ENCODE data around the gene PRKCE.

Gene PRKCE

GRCh38 chr2:46230115-46230571 is 578.7 kb downstream of the PRKCE start:
- TF ChIP-seq JUND (IDR thresholded peaks at IDR 0.05; ENCODE audit: low read depth), result no peak
- DNase-seq (ENCODE audit: low read depth in 1 of 2, low spot score in 1 of 2), result peak in 1 of 2 experiments; percentile 57
- in situ Hi-C loops (cut with HindIII; ENCODE audit: low pct_unique_long_range_greater_than_20kb, low sequenced_read_pairs), result no loop called here

- no peak for TF ChIP-seq JUND (IDR thresholded peaks at IDR 0.05; ENCODE audit: low read depth)
- DNase-seq (ENCODE audit: low read depth in 1 of 2, low spot score in 1 of 2), result no peak
- in situ Hi-C loops (cut with HindIII; ENCODE audit: low pct_unique_long_range_greater_than_20kb, low sequenced_read_pairs), result no loop called here
Measured at GRCh38 chr2:46230677-46231425, 579.4 kb downstream of the PRKCE start.

GRCh38 chr2:46231721-46232120 is 580.2 kb downstream of the PRKCE start:
- DNase-seq (ENCODE audit: low read depth in 1 of 2, low spot score in 1 of 2), result no peak
- in situ Hi-C loops (cut with HindIII; ENCODE audit: low pct_unique_long_range_greater_than_20kb, low sequenced_read_pairs), result no loop called here
- TF ChIP-seq JUND (IDR thresholded peaks at IDR 0.05; ENCODE audit: low read depth), result no peak

- in situ Hi-C loops (cut with HindIII; ENCODE audit: low pct_unique_long_range_greater_than_20kb, low sequenced_read_pairs), result no loop called here
- no peak for DNase-seq (ENCODE audit: low read depth in 1 of 2, low spot score in 1 of 2)
- no peak for TF ChIP-seq JUND (IDR thresholded peaks at IDR 0.05; ENCODE audit: low read depth)
Measured at GRCh38 chr2:46232860-46233259, 581.4 kb downstream of the PRKCE start.

GRCh38 chr2:46236006-46236875 is 584.8 kb downstream of the PRKCE start:
- in situ Hi-C loops (cut with HindIII; ENCODE audit: low pct_unique_long_range_greater_than_20kb, low sequenced_read_pairs), result no loop called here
- DNase-seq (ENCODE audit: low read depth in 1 of 2, low spot score in 1 of 2), result no peak
- no peak for TF ChIP-seq JUND (IDR thresholded peaks at IDR 0.05; ENCODE audit: low read depth)

- no peak for DNase-seq (ENCODE audit: low read depth in 1 of 2, low spot score in 1 of 2)
- TF ChIP-seq JUND (IDR thresholded peaks at IDR 0.05; ENCODE audit: low read depth), result no peak
- in situ Hi-C loops (cut with HindIII; ENCODE audit: low pct_unique_long_range_greater_than_20kb, low sequenced_read_pairs), result no loop called here
Measured at GRCh38 chr2:46236876-46237859, 585.7 kb downstream of the PRKCE start.
